HepG2 (cell line): ENCODE measurements around the gene FOXS1. TPM values are rescaled to one million over a fixed set of nuclear protein-coding genes. Genes with fewer than 3 reads are reported as not detected.
A peak's percentile ranks its signal among the peaks of the same experiment; 100 is the strongest.

Experiments used
- ARID2 ChIP-seq: sonication (generic); formaldehyde crosslinking; IDR thresholded peaks from 2 replicates; pipeline ENCODE4 v1.8.1; 2022; ENCODE audit warnings: mild to moderate bottlenecking, missing genetic modification reagents, borderline replicate concordance
- CAMTA2 ChIP-seq: sonication (generic); formaldehyde crosslinking; IDR thresholded peaks from 2 replicates; pipeline ENCODE4 v1.4.0; 2020; ENCODE audit warnings: mild to moderate bottlenecking, missing genetic modification reagents, borderline replicate concordance
- FOXK1 ChIP-seq: sonication (generic); formaldehyde crosslinking; IDR thresholded peaks from 2 replicates; pipeline ENCODE4 v1.4.0; 2020; ENCODE audit warnings: low read depth, missing genetic modification reagents, borderline replicate concordance
- HCFC1 ChIP-seq: fragments of 150-350 bp; IDR thresholded peaks from 2 replicates; pipeline ENCODE4 v1.6.1; 2014; ENCODE audit warnings: low read depth, low read length
- MAZ ChIP-seq, 2 experiments: sonication (generic) in 1 of 2; formaldehyde crosslinking in 1 of 2; IDR thresholded peaks; 2 replicates each; pipeline versions ENCODE4 v1.5.0 to v1.6.1; 2012 to 2020; ENCODE audit warnings: low read depth in 2 of 2, mild to moderate bottlenecking in 2 of 2, borderline replicate concordance in 1 of 2, improper control_type of control experiment in 1 of 2, low read length in 1 of 2, missing genetic modification reagents in 1 of 2, moderate library complexity in 1 of 2
- MTA1 ChIP-seq: sonication (generic); formaldehyde crosslinking; IDR thresholded peaks from 2 replicates; pipeline ENCODE4 v1.4.0; 2020; ENCODE audit warnings: missing genetic modification reagents, mild to moderate bottlenecking, borderline replicate concordance
- NFE2L1 ChIP-seq: sonication (generic); formaldehyde crosslinking; IDR thresholded peaks from 2 replicates; pipeline ENCODE4 v1.4.0; 2020; ENCODE audit warnings: missing genetic modification reagents, mild to moderate bottlenecking, borderline replicate concordance
- PCBP1 ChIP-seq: fragments of 200-400 bp; formaldehyde crosslinking; IDR thresholded peaks from 2 replicates; pipeline ENCODE4 v1.6.1; 2017; ENCODE audit warnings: mild to moderate bottlenecking, low read depth, low read length, borderline replicate concordance
- RBAK ChIP-seq: sonication (generic); formaldehyde crosslinking; IDR thresholded peaks from 2 replicates; pipeline ENCODE4 v1.5.1; 2020; ENCODE audit warnings: mild to moderate bottlenecking, missing genetic modification reagents
- SP4 ChIP-seq: sonication (generic); formaldehyde crosslinking; IDR thresholded peaks from 2 replicates; pipeline ENCODE4 v1.8.1; 2023; ENCODE audit warnings: mild to moderate bottlenecking, missing genetic modification reagents
- ZNF292 ChIP-seq: sonication (generic); formaldehyde crosslinking; IDR thresholded peaks from 2 replicates; pipeline ENCODE4 v1.8.1; 2022; ENCODE audit warnings: mild to moderate bottlenecking, low read depth, missing genetic modification reagents, borderline replicate concordance
- ZNF772 ChIP-seq: sonication (generic); formaldehyde crosslinking; IDR thresholded peaks from 2 replicates; pipeline ENCODE4 v1.5.0; 2020; ENCODE audit warnings: mild to moderate bottlenecking, missing genetic modification reagents
- polyA plus RNA-seq, 8 experiments: library from polyadenylated mRNA; depleted of rRNA in 3 of 8; stranded (reverse) in 7 of 8; unstranded in 1 of 8; fragments of >200 nt; fragmentation: Illumina TruSeq in 4 of 8; extraction: Trizol in 4 of 8; gene quantifications; 2 replicates each; pipeline versions ENCODE4 v1.2.1 to v1.2.3, GENCODE V29; 2011 to 2016; ENCODE audit warnings: low read depth in 4 of 8, missing spikeins in 1 of 8, mixed read lengths in 1 of 8; ENCODE audit not compliant: insufficient read depth in 1 of 8
- total RNA-seq, 5 experiments: library from RNA; depleted of rRNA; stranded (reverse); fragments of >200 nt; fragmentation: Illumina TruSeq; extraction: Trizol; gene quantifications; 2 replicates each; pipeline ENCODE4 v1.2.3, GENCODE V29; 2016; ENCODE audit warnings: low read depth in 1 of 5
- TF ChIP-seq, protein P1 (sequence below): sonication (generic); formaldehyde crosslinking; conservative IDR thresholded peaks from 2 replicates; pipeline ENCODE4 v1.4.0; 2020; ENCODE audit warnings: missing genetic modification reagents
- TF ChIP-seq, protein P2 (sequence below): sonication (generic); formaldehyde crosslinking; IDR thresholded peaks from one replicate; pipeline ENCODE4 v1.5.1; 2020; ENCODE audit warnings: mild to moderate bottlenecking, missing genetic modification reagents; ENCODE audit errors: not compliant biosample characterization
- TF ChIP-seq, protein P3 (sequence below): sonication (generic); formaldehyde crosslinking; IDR thresholded peaks from 2 replicates; pipeline ENCODE4 v1.4.0; 2020; ENCODE audit warnings: missing genetic modification reagents

FOXS1 gene
- total and polyA plus RNA-seq, 2 of the 13 experiments (the other 11 are each of a cell fraction or from before 2014, with no cell fraction given): not detected

GRCh38 chr20:31869942-31870725, 24.7 kb upstream of the FOXS1 start, which contains the start of the genes DUSP15 and TTLL9 (continued):
- TF ChIP-seq, protein P1, sequence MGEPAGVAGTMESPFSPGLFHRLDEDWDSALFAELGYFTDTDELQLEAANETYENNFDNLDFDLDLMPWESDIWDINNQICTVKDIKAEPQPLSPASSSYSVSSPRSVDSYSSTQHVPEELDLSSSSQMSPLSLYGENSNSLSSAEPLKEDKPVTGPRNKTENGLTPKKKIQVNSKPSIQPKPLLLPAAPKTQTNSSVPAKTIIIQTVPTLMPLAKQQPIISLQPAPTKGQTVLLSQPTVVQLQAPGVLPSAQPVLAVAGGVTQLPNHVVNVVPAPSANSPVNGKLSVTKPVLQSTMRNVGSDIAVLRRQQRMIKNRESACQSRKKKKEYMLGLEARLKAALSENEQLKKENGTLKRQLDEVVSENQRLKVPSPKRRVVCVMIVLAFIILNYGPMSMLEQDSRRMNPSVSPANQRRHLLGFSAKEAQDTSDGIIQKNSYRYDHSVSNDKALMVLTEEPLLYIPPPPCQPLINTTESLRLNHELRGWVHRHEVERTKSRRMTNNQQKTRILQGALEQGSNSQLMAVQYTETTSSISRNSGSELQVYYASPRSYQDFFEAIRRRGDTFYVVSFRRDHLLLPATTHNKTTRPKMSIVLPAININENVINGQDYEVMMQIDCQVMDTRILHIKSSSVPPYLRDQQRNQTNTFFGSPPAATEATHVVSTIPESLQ: no peak
- TF ChIP-seq NFE2L1 (CRISPR knock-in tag) (no peak), ZNF292 (CRISPR knock-in tag) (peak; percentile 64; the same call in 1 of the 2 replicates), HCFC1 (no peak), RBAK (no peak), FOXK1 (CRISPR knock-in tag) (0 out of 2 replicates have a peak, but pooled peaks have one; percentile 17), MAZ (IDR thresholded peaks at IDR 0.05; ENCODE audit: borderline replicate concordance, low read depth, low read length) (no peak), MAZ (CRISPR knock-in tag; IDR thresholded peaks at IDR 0.05; ENCODE audit: low read depth) (peak; percentile 76), ZNF772 (peak; percentile 32; the same call in 1 of the 2 replicates), PCBP1 (no peak), SP4 (CRISPR knock-in tag) (0 out of 2 replicates have a peak, but pooled peaks have one; percentile 69), ARID2 (0 out of 2 replicates have a peak, but pooled peaks have one; percentile 38), CAMTA2 (0 out of 2 replicates have a peak, but pooled peaks have one; percentile 80), MTA1 (CRISPR knock-in tag) (peak; percentile 46; the same call in 1 of the 2 replicates)
- TF ChIP-seq, protein P2, sequence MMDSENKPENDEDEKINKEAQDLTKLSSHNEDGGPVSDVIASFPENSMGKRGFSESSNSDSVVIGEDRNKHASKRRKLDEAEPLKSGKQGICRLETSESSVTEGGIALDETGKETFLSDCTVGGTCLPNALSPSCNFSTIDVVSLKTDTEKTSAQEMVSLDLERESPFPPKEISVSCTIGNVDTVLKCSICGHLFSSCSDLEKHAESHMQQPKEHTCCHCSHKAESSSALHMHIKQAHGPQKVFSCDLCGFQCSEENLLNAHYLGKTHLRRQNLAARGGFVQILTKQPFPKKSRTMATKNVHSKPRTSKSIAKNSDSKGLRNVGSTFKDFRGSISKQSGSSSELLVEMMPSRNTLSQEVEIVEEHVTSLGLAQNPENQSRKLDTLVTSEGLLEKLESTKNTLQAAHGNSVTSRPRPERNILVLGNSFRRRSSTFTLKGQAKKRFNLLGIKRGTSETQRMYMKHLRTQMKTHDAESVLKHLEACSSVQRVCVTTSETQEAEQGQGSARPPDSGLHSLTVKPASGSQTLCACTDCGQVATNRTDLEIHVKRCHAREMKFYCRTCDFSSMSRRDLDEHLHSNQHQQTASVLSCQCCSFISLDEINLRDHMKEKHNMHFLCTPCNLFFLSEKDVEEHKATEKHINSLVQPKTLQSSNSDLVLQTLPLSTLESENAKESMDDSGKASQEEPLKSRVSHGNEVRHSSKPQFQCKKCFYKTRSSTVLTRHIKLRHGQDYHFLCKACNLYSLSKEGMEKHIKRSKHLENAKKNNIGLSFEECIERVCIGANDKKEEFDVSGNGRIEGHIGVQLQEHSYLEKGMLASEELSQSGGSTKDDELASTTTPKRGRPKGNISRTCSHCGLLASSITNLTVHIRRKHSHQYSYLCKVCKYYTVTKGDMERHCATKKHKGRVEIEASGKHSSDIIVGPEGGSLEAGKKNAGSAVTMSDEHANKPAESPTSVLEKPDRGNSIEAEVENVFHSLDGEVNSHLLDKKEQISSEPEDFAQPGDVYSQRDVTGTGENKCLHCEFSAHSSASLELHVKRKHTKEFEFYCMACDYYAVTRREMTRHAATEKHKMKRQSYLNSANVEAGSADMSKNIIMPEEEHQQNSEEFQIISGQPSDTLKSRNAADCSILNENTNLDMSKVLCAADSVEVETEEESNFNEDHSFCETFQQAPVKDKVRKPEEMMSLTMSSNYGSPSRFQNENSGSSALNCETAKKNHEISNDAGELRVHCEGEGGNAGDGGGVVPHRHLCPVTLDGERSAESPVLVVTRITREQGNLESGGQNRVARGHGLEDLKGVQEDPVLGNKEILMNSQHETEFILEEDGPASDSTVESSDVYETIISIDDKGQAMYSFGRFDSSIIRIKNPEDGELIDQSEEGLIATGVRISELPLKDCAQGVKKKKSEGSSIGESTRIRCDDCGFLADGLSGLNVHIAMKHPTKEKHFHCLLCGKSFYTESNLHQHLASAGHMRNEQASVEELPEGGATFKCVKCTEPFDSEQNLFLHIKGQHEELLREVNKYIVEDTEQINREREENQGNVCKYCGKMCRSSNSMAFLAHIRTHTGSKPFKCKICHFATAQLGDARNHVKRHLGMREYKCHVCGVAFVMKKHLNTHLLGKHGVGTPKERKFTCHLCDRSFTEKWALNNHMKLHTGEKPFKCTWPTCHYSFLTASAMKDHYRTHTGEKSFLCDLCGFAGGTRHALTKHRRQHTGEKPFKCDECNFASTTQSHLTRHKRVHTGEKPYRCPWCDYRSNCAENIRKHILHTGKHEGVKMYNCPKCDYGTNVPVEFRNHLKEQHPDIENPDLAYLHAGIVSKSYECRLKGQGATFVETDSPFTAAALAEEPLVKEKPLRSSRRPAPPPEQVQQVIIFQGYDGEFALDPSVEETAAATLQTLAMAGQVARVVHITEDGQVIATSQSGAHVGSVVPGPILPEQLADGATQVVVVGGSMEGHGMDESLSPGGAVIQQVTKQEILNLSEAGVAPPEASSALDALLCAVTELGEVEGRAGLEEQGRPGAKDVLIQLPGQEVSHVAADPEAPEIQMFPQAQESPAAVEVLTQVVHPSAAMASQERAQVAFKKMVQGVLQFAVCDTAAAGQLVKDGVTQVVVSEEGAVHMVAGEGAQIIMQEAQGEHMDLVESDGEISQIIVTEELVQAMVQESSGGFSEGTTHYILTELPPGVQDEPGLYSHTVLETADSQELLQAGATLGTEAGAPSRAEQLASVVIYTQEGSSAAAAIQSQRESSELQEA (CRISPR knock-in tag): no peak
- TF ChIP-seq, protein P3, sequence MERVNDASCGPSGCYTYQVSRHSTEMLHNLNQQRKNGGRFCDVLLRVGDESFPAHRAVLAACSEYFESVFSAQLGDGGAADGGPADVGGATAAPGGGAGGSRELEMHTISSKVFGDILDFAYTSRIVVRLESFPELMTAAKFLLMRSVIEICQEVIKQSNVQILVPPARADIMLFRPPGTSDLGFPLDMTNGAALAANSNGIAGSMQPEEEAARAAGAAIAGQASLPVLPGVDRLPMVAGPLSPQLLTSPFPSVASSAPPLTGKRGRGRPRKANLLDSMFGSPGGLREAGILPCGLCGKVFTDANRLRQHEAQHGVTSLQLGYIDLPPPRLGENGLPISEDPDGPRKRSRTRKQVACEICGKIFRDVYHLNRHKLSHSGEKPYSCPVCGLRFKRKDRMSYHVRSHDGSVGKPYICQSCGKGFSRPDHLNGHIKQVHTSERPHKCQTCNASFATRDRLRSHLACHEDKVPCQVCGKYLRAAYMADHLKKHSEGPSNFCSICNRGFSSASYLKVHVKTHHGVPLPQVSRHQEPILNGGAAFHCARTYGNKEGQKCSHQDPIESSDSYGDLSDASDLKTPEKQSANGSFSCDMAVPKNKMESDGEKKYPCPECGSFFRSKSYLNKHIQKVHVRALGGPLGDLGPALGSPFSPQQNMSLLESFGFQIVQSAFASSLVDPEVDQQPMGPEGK (CRISPR knock-in tag): peak; percentile 85
